IPS DF 19.7 (cell line): ENCODE data around the gene TM6SF1.
"Not testable (repeated sequence)": the region's sequence is repeated elsewhere in the genome, so short reads cannot be mapped to it uniquely, and the experiment has no call there.

ENCODE experiments used
- DNase-seq: peaks from one replicate; pipeline ENCODE4 v3.0.0-alpha.2; 2013; ENCODE audit warnings: low read depth, low spot score

The TM6SF1 gene

GRCh38 chr15:83088876-83089275 lies 18.6 kb upstream of the TM6SF1 start:
- DNase-seq = no peak

- no peak for DNase-seq
Observed at GRCh38 chr15:83090465-83090864, 17.0 kb upstream of the TM6SF1 start.

- not testable (repeated sequence) for DNase-seq
Observed at GRCh38 chr15:83091965-83092308, 15.5 kb upstream of the TM6SF1 start.

GRCh38 chr15:83092309-83092976 lies 15.0 kb upstream of the TM6SF1 start:
- DNase-seq = no peak

- DNase-seq = no peak
Observed at GRCh38 chr15:83094583-83094982, 12.9 kb upstream of the TM6SF1 start.

- no peak for DNase-seq
Observed at GRCh38 chr15:83098079-83098478, 9.4 kb upstream of the TM6SF1 start.

GRCh38 chr15:83099290-83099689 lies 8.2 kb upstream of the TM6SF1 start:
- no peak for DNase-seq

GRCh38 chr15:83100097-83100646 lies 7.3 kb upstream of the TM6SF1 start:
- DNase-seq = no peak

- DNase-seq = no peak
Observed at GRCh38 chr15:83102346-83102745, 5.1 kb upstream of the TM6SF1 start.

- no peak for DNase-seq
Observed at GRCh38 chr15:83104141-83104540, 3.3 kb upstream of the TM6SF1 start.

GRCh38 chr15:83105440-83105839 lies 2.0 kb upstream of the TM6SF1 start:
- DNase-seq = no peak

GRCh38 chr15:83107841-83108181 lies 366 bp downstream of the TM6SF1 start:
- DNase-seq = no peak

- DNase-seq = no peak
Observed at GRCh38 chr15:83108266-83109219, 1.1 kb downstream of the TM6SF1 start.

- DNase-seq = no peak
Observed at GRCh38 chr15:83109532-83109931, 2.1 kb downstream of the TM6SF1 start.

- no peak for DNase-seq
Observed at GRCh38 chr15:83110381-83110780, 2.9 kb downstream of the TM6SF1 start.

- no peak for DNase-seq
Observed at GRCh38 chr15:83111149-83111548, 3.7 kb downstream of the TM6SF1 start.

GRCh38 chr15:83112233-83112955 lies 4.9 kb downstream of the TM6SF1 start:
- no peak for DNase-seq

- DNase-seq = no peak
Observed at GRCh38 chr15:83112956-83113299, 5.5 kb downstream of the TM6SF1 start.

GRCh38 chr15:83113881-83114674 lies 6.6 kb downstream of the TM6SF1 start:
- no peak for DNase-seq

GRCh38 chr15:83114856-83115255 lies 7.4 kb downstream of the TM6SF1 start:
- DNase-seq = no peak

- no peak for DNase-seq
Observed at GRCh38 chr15:83115410-83115809, 8.0 kb downstream of the TM6SF1 start.
